ENCODE results near the gene SGCA.

DNA sequence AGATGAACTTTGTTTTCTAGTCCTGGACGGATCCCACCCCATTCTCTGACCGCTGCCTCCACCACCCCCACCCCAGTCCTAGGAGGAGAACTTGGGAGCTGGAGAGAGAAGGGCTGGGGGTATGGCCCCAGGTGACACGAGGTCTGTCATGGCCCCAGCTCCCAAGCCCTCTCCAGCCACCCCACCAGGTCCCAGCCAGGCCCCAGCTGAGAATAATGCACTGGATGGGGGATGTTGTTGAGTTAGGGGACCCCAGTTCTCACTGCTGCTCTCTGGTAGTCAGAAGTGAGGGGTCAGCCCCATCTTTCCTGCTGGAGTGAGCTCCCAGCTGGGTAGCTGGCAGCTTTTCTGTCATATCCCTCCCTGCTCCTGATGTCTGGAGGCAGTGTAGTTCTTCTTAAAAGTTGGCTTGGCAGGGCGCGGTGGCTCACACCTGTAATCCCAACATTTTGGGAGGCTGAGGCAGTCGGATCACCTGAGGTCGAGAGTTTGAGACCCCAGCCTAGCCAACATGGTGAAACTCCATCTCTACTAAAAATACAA lies 40.2 kb downstream of the SGCA start:
- TF ChIP-seq CTCF (IDR thresholded peaks at IDR 0.05; ENCODE audit: poor library complexity, severe bottlenecking) (no peak), REST (IDR thresholded peaks at IDR 0.05; ENCODE audit: borderline replicate concordance) (no peak)
